Iris pigment epithelial cell (primary cell): ENCODE data around the gene MYL7.
A peak's percentile ranks its signal among the peaks of the same experiment; 100 is the strongest.
"Not testable (repeated sequence)": the region's sequence is repeated elsewhere in the genome, so short reads cannot be mapped to it uniquely, and the experiment has no call there.

ENCODE experiments used
- DNase-seq: peaks from one replicate; pipeline ENCODE4 v3.0.0-alpha.2; 2011; ENCODE audit warnings: low read depth

MYL7 gene

GRCh38 chr7:44131173-44132029, 9.7 kb downstream of the MYL7 start:
- peak; percentile 8 for DNase-seq

GRCh38 chr7:44128721-44129582, 12.2 kb downstream of the MYL7 start:
- no peak for DNase-seq

DNA sequence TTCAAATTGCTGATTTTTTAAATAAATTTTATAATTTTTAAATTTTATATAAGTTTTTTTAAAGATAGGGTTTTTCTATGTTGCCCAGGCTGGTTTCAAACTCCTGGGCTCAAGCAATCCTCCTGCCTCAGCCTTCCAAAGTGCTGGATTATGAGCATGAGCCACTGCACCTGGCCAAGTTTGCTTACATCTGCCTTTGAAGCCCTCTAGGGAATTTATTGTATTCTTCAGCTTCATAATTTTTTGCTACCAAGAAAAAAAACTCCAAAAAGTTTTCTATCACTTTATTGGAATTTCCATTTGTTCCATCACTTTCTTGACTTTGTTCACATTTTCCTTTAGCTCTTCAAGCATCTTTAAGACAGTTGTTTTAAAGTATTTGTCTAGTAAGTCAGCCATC, 14.0 kb downstream of the MYL7 start:
- no peak for DNase-seq

- DNase-seq, result not testable (repeated sequence)
These were observed 14.6 kb downstream of the MYL7 start for GRCh38 chr7:44126574-44126973.

- no peak for DNase-seq
These were observed 16.3 kb downstream of the MYL7 start for GRCh38 chr7:44124822-44125202.

GRCh38 chr7:44123190-44124003, 17.7 kb downstream of the MYL7 start, which contains the start of gene POLD2:
POLD2 (minus strand) TSS chr7:44123548; CDS start chr7:44122053, 1,495 bp downstream.
- DNase-seq, result peak; percentile 97

DNA sequence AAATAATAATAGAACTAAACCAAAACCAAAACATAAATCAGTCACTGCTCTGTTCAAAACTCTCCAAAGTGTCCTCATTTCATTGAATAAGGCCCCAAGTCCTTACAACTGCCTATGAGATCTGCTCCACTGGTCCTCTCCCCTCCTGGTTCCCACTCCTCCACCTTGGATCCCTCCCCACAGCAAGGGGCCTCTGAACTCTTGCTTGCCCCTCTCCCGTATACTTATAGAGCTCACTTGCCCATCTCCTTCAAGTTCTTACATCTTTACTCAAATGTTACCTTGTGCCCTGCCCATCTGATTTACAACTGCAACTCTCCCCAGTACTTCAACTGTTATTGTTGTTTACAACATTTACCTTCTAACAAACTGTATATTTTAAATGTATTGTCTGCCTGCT, 18.6 kb downstream of the MYL7 start:
- DNase-seq, result no peak

GRCh38 chr7:44121761-44122420, 19.2 kb downstream of the MYL7 start:
- DNase-seq, result no peak

GRCh38 chr7:44120395-44120794, 20.7 kb downstream of the MYL7 start:
- no peak for DNase-seq

- no peak for DNase-seq
These were observed 21.2 kb downstream of the MYL7 start for GRCh38 chr7:44119829-44120380.

- no peak for DNase-seq
These were observed 23.2 kb downstream of the MYL7 start for GRCh38 chr7:44117801-44118429.

GRCh38 chr7:44116789-44117666, 24.1 kb downstream of the MYL7 start:
- no peak for DNase-seq

DNA sequence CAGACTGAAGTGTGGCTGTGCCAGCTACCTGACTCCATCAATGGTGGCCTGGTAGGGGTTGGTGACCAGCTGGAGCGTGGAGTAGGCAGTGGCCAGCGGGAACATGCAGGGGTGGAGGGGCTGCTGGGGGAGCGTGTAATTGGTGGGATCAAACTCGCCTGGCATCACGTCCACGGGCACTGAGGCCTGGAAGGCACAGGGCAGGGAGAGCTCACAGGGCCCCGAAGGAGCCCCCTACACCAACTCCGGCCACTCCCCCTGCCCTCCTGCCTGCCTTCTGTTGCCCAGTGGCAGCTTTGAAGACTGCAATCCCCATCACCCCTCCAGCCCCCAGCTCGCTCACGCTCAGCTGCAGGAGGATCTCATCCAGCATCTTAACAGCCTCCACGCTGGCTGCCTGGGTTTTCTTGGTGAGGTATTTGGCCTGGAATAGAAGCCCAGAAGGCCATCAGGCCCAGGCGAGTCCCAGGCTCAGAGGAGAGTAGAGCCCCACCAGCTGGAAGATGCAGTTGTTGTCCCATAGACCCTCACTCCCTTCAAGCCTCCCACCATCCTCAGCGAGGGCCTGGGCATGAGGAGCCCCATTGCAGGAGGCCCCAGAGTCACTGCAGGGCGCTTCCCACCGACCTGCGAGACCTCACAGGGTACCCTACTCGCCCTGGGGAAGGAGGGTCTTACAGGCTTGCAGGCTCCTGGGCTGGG, 24.9 kb downstream of the MYL7 start:
- DNase-seq, result no peak

DNA sequence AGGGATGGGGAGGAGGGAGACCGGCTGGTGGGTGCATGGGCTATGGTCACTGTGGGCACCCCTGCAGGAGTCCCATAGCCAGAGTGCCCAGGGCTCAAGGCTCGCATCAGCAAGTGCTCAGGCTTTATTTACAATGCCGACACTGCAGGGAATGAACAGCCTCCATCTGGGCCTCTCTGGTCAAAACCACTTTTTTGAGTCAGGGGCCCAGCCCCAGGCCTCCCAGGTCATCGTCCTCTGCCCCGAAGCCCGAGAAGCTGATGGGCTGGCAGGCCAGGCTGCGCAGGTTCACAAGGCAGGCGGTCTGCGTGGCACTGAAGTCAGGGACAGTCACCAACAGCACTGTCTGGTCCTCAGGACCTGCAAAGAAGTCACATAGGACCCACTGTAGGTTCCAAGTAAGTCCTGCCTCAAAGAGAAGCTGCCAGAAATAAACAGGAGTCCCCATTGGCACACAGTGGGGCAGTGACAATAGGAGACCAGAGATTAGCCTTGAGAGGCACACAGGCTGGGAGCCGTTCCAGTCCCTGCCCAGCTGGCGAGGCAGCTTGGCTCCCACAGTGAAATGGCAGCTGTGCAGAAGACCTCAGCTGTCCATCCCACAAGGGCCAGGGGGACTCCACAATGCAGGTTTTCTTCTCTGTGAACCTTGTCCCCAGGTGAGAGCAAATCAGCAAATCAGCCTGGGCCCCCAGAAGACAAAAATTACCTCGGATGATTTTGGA, 26.4 kb downstream of the MYL7 start:
- DNase-seq, result no peak

GRCh38 chr7:44113764-44114354, 27.3 kb downstream of the MYL7 start:
- DNase-seq, result no peak

GRCh38 chr7:44112997-44113763, 28.0 kb downstream of the MYL7 start:
- no peak for DNase-seq
